ENCODE results near the gene GALNS.

The GALNS gene

GRCh38 chr16:88838566-88838965, 18.2 kb downstream of the GALNS start:
- no peaks in the 10 kb centered on the region for H3K4me1 ChIP-seq (ENCODE audit: insufficient read depth, low read length)
- H3K27me3 ChIP-seq (ENCODE audit: control insufficient read depth in 1 of 2, insufficient read depth in 2 of 2, low read length in 2 of 2): no peaks in the 10 kb centered on the region
- no peaks in the 10 kb centered on the region for H3K9me3 ChIP-seq (ENCODE audit: low read length)
- no peak overlapping the region for H3K27ac ChIP-seq (ENCODE audit: low read depth, low read length)
- no peak overlapping the region for H3K9ac ChIP-seq (ENCODE audit: low read length)
- peaks cover 20% of the 10 kb centered on the region for H3K36me3 ChIP-seq (ENCODE audit: insufficient read depth, low read length)
- no peak overlapping the region for H3K4me3 ChIP-seq (ENCODE audit: low read depth in 1 of 2, low read length in 2 of 2)

- Histone ChIP-seq H3K9me3 (ENCODE audit: low read length) (no peaks in the 10 kb centered on the region), H3K27ac (ENCODE audit: low read depth, low read length) (no peak overlapping the region), H3K4me3 (ENCODE audit: low read depth in 1 of 2, low read length in 2 of 2) (no peak overlapping the region), H3K4me1 (ENCODE audit: insufficient read depth, low read length) (no peaks in the 10 kb centered on the region), H3K36me3 (ENCODE audit: insufficient read depth, low read length) (peaks cover 20% of the 10 kb centered on the region), H3K9ac (ENCODE audit: low read length) (no peak overlapping the region), H3K27me3 (ENCODE audit: control insufficient read depth in 1 of 2, insufficient read depth in 2 of 2, low read length in 2 of 2) (no peaks in the 10 kb centered on the region)
Observed at GRCh38 chr16:88837806-88838205, 18.9 kb downstream of the GALNS start.

GRCh38 chr16:88836791-88837190, 20.0 kb downstream of the GALNS start:
- H3K9me3 ChIP-seq (ENCODE audit: low read length): no peaks in the 10 kb centered on the region
- H3K4me3 ChIP-seq (ENCODE audit: low read depth in 1 of 2, low read length in 2 of 2): no peak overlapping the region
- no peaks in the 10 kb centered on the region for H3K4me1 ChIP-seq (ENCODE audit: insufficient read depth, low read length)
- H3K36me3 ChIP-seq (ENCODE audit: insufficient read depth, low read length): peaks cover 20% of the 10 kb centered on the region
- no peaks in the 10 kb centered on the region for H3K27me3 ChIP-seq (ENCODE audit: control insufficient read depth in 1 of 2, insufficient read depth in 2 of 2, low read length in 2 of 2)
- no peak overlapping the region for H3K9ac ChIP-seq (ENCODE audit: low read length)
- no peak overlapping the region for H3K27ac ChIP-seq (ENCODE audit: low read depth, low read length)

- no peak overlapping the region for H3K4me3 ChIP-seq (ENCODE audit: low read depth in 1 of 2, low read length in 2 of 2)
- H3K9ac ChIP-seq (ENCODE audit: low read length): no peak overlapping the region
- H3K36me3 ChIP-seq (ENCODE audit: insufficient read depth, low read length): peaks cover 20% of the 10 kb centered on the region
- H3K27me3 ChIP-seq (ENCODE audit: control insufficient read depth in 1 of 2, insufficient read depth in 2 of 2, low read length in 2 of 2): no peaks in the 10 kb centered on the region
- no peaks in the 10 kb centered on the region for H3K4me1 ChIP-seq (ENCODE audit: insufficient read depth, low read length)
- H3K27ac ChIP-seq (ENCODE audit: low read depth, low read length): no peak overlapping the region
- no peaks in the 10 kb centered on the region for H3K9me3 ChIP-seq (ENCODE audit: low read length)
Observed at GRCh38 chr16:88835818-88836217, 20.9 kb downstream of the GALNS start.

GRCh38 chr16:88835383-88835782, 21.4 kb downstream of the GALNS start:
- Histone ChIP-seq H3K27me3 (ENCODE audit: control insufficient read depth in 1 of 2, insufficient read depth in 2 of 2, low read length in 2 of 2) (no peaks in the 10 kb centered on the region), H3K9ac (ENCODE audit: low read length) (no peak overlapping the region), H3K4me1 (ENCODE audit: insufficient read depth, low read length) (no peaks in the 10 kb centered on the region), H3K36me3 (ENCODE audit: insufficient read depth, low read length) (peaks cover 16% of the 10 kb centered on the region), H3K9me3 (ENCODE audit: low read length) (no peaks in the 10 kb centered on the region), H3K4me3 (ENCODE audit: low read depth in 1 of 2, low read length in 2 of 2) (no peak overlapping the region), H3K27ac (ENCODE audit: low read depth, low read length) (no peak overlapping the region)

GRCh38 chr16:88834670-88835069, 22.1 kb downstream of the GALNS start:
- no peak overlapping the region for H3K9ac ChIP-seq (ENCODE audit: low read length)
- no peak overlapping the region for H3K4me3 ChIP-seq (ENCODE audit: low read depth in 1 of 2, low read length in 2 of 2)
- H3K27me3 ChIP-seq (ENCODE audit: control insufficient read depth in 1 of 2, insufficient read depth in 2 of 2, low read length in 2 of 2): no peaks in the 10 kb centered on the region
- peaks cover 9% of the 10 kb centered on the region for H3K36me3 ChIP-seq (ENCODE audit: insufficient read depth, low read length)
- H3K4me1 ChIP-seq (ENCODE audit: insufficient read depth, low read length): no peaks in the 10 kb centered on the region
- H3K27ac ChIP-seq (ENCODE audit: low read depth, low read length): no peak overlapping the region
- no peaks in the 10 kb centered on the region for H3K9me3 ChIP-seq (ENCODE audit: low read length)

- Histone ChIP-seq H3K36me3 (ENCODE audit: insufficient read depth, low read length) (no peaks in the 10 kb centered on the region), H3K27ac (ENCODE audit: low read depth, low read length) (no peak overlapping the region), H3K9ac (ENCODE audit: low read length) (no peak overlapping the region), H3K27me3 (ENCODE audit: control insufficient read depth in 1 of 2, insufficient read depth in 2 of 2, low read length in 2 of 2) (no peaks in the 10 kb centered on the region), H3K9me3 (ENCODE audit: low read length) (no peaks in the 10 kb centered on the region), H3K4me3 (ENCODE audit: low read depth in 1 of 2, low read length in 2 of 2) (no peak overlapping the region), H3K4me1 (ENCODE audit: insufficient read depth, low read length) (no peaks in the 10 kb centered on the region)
Observed at GRCh38 chr16:88833086-88833485, 23.7 kb downstream of the GALNS start.

- H3K27me3 ChIP-seq (ENCODE audit: control insufficient read depth in 1 of 2, insufficient read depth in 2 of 2, low read length in 2 of 2): no peaks in the 10 kb centered on the region
- no peak overlapping the region for H3K9ac ChIP-seq (ENCODE audit: low read length)
- no peaks in the 10 kb centered on the region for H3K36me3 ChIP-seq (ENCODE audit: insufficient read depth, low read length)
- H3K4me1 ChIP-seq (ENCODE audit: insufficient read depth, low read length): no peaks in the 10 kb centered on the region
- no peak overlapping the region for H3K4me3 ChIP-seq (ENCODE audit: low read depth in 1 of 2, low read length in 2 of 2)
- no peak overlapping the region for H3K27ac ChIP-seq (ENCODE audit: low read depth, low read length)
- H3K9me3 ChIP-seq (ENCODE audit: low read length): no peaks in the 10 kb centered on the region
Observed at GRCh38 chr16:88831838-88832237, 24.9 kb downstream of the GALNS start.

- Histone ChIP-seq H3K4me1 (ENCODE audit: insufficient read depth, low read length) (no peaks in the 10 kb centered on the region), H3K9ac (ENCODE audit: low read length) (no peak overlapping the region), H3K9me3 (ENCODE audit: low read length) (no peaks in the 10 kb centered on the region), H3K4me3 (ENCODE audit: low read depth in 1 of 2, low read length in 2 of 2) (no peak overlapping the region), H3K27ac (ENCODE audit: low read depth, low read length) (no peak overlapping the region), H3K36me3 (ENCODE audit: insufficient read depth, low read length) (peaks cover 4% of the 10 kb centered on the region), H3K27me3 (ENCODE audit: control insufficient read depth in 1 of 2, insufficient read depth in 2 of 2, low read length in 2 of 2) (no peaks in the 10 kb centered on the region)
Observed at GRCh38 chr16:88830783-88831182, 26.0 kb downstream of the GALNS start.

- Histone ChIP-seq H3K9me3 (ENCODE audit: low read length) (no peaks in the 10 kb centered on the region), H3K27me3 (ENCODE audit: control insufficient read depth in 1 of 2, insufficient read depth in 2 of 2, low read length in 2 of 2) (no peaks in the 10 kb centered on the region), H3K4me1 (ENCODE audit: insufficient read depth, low read length) (no peaks in the 10 kb centered on the region), H3K27ac (ENCODE audit: low read depth, low read length) (no peak overlapping the region), H3K36me3 (ENCODE audit: insufficient read depth, low read length) (peaks cover 4% of the 10 kb centered on the region), H3K4me3 (ENCODE audit: low read depth in 1 of 2, low read length in 2 of 2) (no peak overlapping the region), H3K9ac (ENCODE audit: low read length) (no peak overlapping the region)
Observed at GRCh38 chr16:88830258-88830657, 26.5 kb downstream of the GALNS start.

- H3K9ac ChIP-seq (ENCODE audit: low read length): no peak overlapping the region
- H3K4me3 ChIP-seq (ENCODE audit: low read depth in 1 of 2, low read length in 2 of 2): no peak overlapping the region
- H3K4me1 ChIP-seq (ENCODE audit: insufficient read depth, low read length): no peaks in the 10 kb centered on the region
- no peak overlapping the region for H3K27ac ChIP-seq (ENCODE audit: low read depth, low read length)
- H3K27me3 ChIP-seq (ENCODE audit: control insufficient read depth in 1 of 2, insufficient read depth in 2 of 2, low read length in 2 of 2): no peaks in the 10 kb centered on the region
- no peaks in the 10 kb centered on the region for H3K9me3 ChIP-seq (ENCODE audit: low read length)
- H3K36me3 ChIP-seq (ENCODE audit: insufficient read depth, low read length): peaks cover 4% of the 10 kb centered on the region
Observed at GRCh38 chr16:88828711-88829110, 28.0 kb downstream of the GALNS start.

GRCh38 chr16:88827727-88828126, 29.0 kb downstream of the GALNS start:
- no peaks in the 10 kb centered on the region for H3K4me1 ChIP-seq (ENCODE audit: insufficient read depth, low read length)
- no peaks in the 10 kb centered on the region for H3K27me3 ChIP-seq (ENCODE audit: control insufficient read depth in 1 of 2, insufficient read depth in 2 of 2, low read length in 2 of 2)
- no peak overlapping the region for H3K4me3 ChIP-seq (ENCODE audit: low read depth in 1 of 2, low read length in 2 of 2)
- no peak overlapping the region for H3K27ac ChIP-seq (ENCODE audit: low read depth, low read length)
- H3K9ac ChIP-seq (ENCODE audit: low read length): no peak overlapping the region
- H3K36me3 ChIP-seq (ENCODE audit: insufficient read depth, low read length): peaks cover 7% of the 10 kb centered on the region
- H3K9me3 ChIP-seq (ENCODE audit: low read length): no peaks in the 10 kb centered on the region

Measured in muscle layer of colon (tissue), 2 donors.